SJCRH30 (cell line): Measurements from ENCODE around the gene RTN3. TPM values are rescaled to one million over a fixed set of nuclear protein-coding genes. Genes with fewer than 3 reads are reported as not detected.
"Not testable (repeated sequence)": the region's sequence is repeated elsewhere in the genome, so short reads cannot be mapped to it uniquely, and the experiment has no call there.

Experiments
- DNase-seq, 2 experiments: peaks; one replicate each; pipeline ENCODE4 v3.0.0-alpha.2; 2015 to 2020
- H3K27ac ChIP-seq: fragments of 250-450 bp; sonication (Bioruptor Pico); 2 replicates; pipeline ENCODE4 v1.5.1; 2020; ENCODE audit warnings: mild to moderate bottlenecking, moderate library complexity
- H3K27me3 ChIP-seq: fragments of 250-450 bp; sonication (Bioruptor Pico); 2 replicates; pipeline ENCODE4 v1.5.1; 2020; ENCODE audit warnings: mild to moderate bottlenecking, moderate library complexity
- H3K36me3 ChIP-seq: fragments of 250-450 bp; sonication (Bioruptor Pico); 2 replicates; pipeline ENCODE4 v1.5.1; 2020; ENCODE audit warnings: mild to moderate bottlenecking, moderate library complexity
- H3K4me1 ChIP-seq: fragments of 250-450 bp; sonication (Bioruptor Pico); 2 replicates; pipeline ENCODE4 v1.5.1; 2020; ENCODE audit warnings: mild to moderate bottlenecking, moderate library complexity
- H3K4me3 ChIP-seq: fragments of 250-450 bp; sonication (Bioruptor Pico); 2 replicates; pipeline ENCODE4 v1.5.1; 2020; ENCODE audit warnings: mild to moderate bottlenecking, moderate library complexity
- H3K9me3 ChIP-seq: fragments of 250-450 bp; sonication (Bioruptor Pico); replicated peaks from 2 replicates; pipeline ENCODE4 v1.5.1; 2020; ENCODE audit warnings: mild to moderate bottlenecking, moderate library complexity
- total RNA-seq: library from RNA; depleted of rRNA; stranded (reverse); fragments of >200 nt; shearing (Covaris generic); gene quantifications from 2 replicates; pipeline ENCODE4 v1.2.3, GENCODE V29; 2014

The RTN3 gene
- total RNA-seq, 1 experiment from 2014 or later = 70.2 TPM

DNA sequence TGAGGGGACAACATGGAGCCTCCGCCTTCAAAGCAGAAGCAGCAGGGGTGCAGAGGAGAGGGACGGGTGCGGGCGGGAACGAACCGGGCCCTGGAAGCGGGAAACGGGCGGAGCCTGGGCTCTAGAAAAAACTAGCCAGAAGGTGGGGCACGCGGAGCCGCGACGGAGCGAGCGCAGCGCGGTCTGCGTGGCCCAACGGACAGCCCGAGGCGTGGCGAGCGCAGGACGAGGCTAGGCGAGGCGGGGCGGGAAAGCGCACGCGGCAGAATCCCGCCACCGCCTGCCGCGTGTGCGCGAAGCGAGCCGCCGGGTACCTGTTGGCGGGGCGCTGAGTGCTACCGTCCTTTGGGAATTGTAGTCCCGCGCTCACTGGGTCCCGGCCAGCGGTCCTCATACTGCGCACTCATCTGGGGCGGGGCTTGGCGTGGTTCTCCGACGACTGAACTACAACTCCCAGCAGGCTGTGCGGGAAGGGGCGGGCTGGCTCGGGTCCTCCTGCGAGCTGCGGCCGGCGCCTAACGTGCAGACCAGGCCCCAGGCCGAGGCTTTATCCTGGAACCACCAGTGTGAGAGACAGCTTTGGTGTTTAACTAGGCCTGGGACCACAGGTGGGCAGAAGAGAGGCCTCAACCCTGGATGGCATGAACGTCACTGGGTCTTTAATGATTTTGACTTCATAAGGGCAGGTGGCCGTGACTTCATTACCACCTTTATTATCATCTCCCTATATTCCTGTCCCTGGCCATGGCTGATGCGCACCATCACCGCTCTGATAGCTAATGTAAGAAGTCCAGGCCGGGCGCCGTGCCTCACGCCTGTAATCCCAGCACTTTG, 9.8 kb upstream of the RTN3 start, which contains the start of gene ATL3:
Gene ATL3 (minus strand): TSS at position 55 of the 834 bp plus-strand sequence. CDS start 41 bp downstream, at position 14.
- no peaks in the 10 kb centered on the region for H3K36me3 ChIP-seq
- DNase-seq = peak; percentile 95 to 96
- no peaks in the 10 kb centered on the region for H3K9me3 ChIP-seq
- H3K27me3 ChIP-seq = no peaks in the 10 kb centered on the region
- peak within 1 kb of the TSS; percentile 72 for H3K4me3 ChIP-seq
- H3K27ac ChIP-seq = peak within 1 kb of the TSS; percentile 74
- peaks cover 5% of the 10 kb centered on the region; the same call in 1 of the 2 replicates for H3K4me1 ChIP-seq

DNA sequence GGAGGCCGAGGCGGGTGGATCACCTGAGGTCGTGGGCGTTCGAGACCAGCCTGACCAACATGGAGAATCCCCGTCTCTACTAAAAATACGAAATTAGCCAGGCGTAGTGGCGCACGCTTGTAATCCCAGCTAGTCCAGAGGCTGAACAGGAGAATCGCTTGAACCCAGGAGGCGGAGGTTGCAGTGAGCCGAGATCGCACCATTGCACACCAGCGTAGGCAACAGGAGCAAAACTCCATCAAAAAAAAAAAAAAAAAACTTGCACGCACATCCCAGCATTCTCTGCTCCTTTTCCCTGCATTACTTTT, 9.2 kb upstream of the RTN3 start:
- H3K4me3 ChIP-seq = no peak overlapping the region
- no peaks in the 10 kb centered on the region for H3K27me3 ChIP-seq
- no peak overlapping the region for H3K27ac ChIP-seq
- no peak for DNase-seq
- H3K4me1 ChIP-seq = peaks cover 5% of the 10 kb centered on the region; the same call in 1 of the 2 replicates
- H3K36me3 ChIP-seq = no peaks in the 10 kb centered on the region
- no peaks in the 10 kb centered on the region for H3K9me3 ChIP-seq

DNA sequence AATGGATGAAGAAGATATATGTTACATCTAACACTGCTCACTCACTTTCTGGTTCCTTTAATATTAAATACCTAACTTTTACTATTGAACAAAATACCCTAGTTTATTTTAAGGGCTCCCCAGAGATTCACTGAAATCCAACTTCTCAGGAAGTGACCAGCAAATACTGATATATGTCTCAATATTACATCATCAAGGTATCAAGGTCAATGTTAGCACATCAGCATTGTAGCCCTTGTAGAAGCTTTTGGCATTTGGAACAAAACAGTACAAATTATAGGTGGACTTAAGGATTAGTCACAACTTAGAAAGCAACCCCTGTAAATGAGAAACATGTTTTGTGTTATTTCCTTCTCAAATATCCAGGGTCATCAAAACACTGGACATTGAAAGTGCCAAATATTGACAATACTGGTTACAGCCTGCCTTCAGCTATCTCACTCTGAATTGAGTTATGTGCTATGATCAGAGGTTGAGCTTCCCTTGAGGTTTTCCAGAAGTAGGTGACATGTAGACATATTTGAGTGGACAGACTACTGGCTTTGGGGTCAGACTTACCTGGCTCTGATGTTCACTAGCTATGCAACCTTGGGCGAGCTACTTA, 8.3 kb upstream of the RTN3 start:
- peaks cover 4% of the 10 kb centered on the region; the same call in 1 of the 2 replicates for H3K4me1 ChIP-seq
- no peak overlapping the region for H3K27ac ChIP-seq
- DNase-seq = no peak
- no peaks in the 10 kb centered on the region for H3K27me3 ChIP-seq
- H3K4me3 ChIP-seq = no peak overlapping the region
- no peaks in the 10 kb centered on the region for H3K36me3 ChIP-seq
- H3K9me3 ChIP-seq = no peaks in the 10 kb centered on the region

DNA sequence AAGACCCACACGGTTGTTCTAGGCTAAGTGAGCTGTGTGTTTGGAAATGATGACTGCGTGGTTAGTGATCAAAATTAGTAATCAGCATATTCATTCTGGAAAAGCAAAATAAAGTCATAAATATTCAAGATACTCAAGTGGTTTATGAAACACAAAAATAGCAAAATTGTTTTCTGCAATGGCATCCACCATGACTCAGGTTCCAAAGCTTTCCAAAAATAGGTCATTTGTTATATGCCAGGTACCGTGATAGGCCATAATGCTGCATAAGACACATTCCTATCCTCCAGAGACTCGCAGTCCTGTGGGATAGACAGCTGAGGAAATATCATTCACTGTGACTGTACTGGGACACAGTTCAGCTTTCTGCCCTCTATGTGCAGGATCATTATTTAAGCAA, 7.7 kb upstream of the RTN3 start:
- H3K36me3 ChIP-seq = no peaks in the 10 kb centered on the region
- H3K9me3 ChIP-seq = no peaks in the 10 kb centered on the region
- H3K4me1 ChIP-seq = no peaks in the 10 kb centered on the region
- no peak overlapping the region for H3K27ac ChIP-seq
- no peak overlapping the region for H3K4me3 ChIP-seq
- no peaks in the 10 kb centered on the region for H3K27me3 ChIP-seq
- DNase-seq = no peak

DNA sequence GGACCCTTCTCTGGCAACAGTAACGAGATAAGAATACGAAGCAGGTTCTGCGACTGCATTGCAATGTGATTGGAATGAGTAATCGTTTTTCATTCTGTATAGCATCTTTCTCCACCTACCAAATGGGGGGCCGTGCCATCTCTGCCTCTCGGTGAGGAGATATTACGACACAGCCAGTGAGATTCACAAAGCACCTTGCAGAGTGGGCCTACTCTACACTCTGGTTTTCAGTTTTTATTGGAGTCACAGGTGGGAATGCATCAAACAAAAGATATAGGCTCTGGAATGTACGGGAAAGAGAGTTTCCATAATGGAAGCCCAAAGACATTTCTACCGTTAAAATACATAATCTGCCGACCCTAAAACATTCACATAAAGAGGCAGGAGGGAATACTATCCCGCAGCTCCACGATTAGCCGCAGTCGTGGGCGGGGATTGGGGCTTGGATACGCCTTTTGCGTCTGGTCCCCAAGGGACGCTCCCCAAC, 423 bp upstream of the RTN3 start:
- no peak for DNase-seq
- Histone ChIP-seq H3K9me3 (no peaks in the 10 kb centered on the region), H3K36me3 (no peaks in the 10 kb centered on the region), H3K4me1 (peaks cover 5% of the 10 kb centered on the region; the same call in 1 of the 2 replicates), H3K4me3 (peak overlapping the region; percentile 80), H3K27me3 (no peaks in the 10 kb centered on the region), H3K27ac (no peak overlapping the region)

DNA sequence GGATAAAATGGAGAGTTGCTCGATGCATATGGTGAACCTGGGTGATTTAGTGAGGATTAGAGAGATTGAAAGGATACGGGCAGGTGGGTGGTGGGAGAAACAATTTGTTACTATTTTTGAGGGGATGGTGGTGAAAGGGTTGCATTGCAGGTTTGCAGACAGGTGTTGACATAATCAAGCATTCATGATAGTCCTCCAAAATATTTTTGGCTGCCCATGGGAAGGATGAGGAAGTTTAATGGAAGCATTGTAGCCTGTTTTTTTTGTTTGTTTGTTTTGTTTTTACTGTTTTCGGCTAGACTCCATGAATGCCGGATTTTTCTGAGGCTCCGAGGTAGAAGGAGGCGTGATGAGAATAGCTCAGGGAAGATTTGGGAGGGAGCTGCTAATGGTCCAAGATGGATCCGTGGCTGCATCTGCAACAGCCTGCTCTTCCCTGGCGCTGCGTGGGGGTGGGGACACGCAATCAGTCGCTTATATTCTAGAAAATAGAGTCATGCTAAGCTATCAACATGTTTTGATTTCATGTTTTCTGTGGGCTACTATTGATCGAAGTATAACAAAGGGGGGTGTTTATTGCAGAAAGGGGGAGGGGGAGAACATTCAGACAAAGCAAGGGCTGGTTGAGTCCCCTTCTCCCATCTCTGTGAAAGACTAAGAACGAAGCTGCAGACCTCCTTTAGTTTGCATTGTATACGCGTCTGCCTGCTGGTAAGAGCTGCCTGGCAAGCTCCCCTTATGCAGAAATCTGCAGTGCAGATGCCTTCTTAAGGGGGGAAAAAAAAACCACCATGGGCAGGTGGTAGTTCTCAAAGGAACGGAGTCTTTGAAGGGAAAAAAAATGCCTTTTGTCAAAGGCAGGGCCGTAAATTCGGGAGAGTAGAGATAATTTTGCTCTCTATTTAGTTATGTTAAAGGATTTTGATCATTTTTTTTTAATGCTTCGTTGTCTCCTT, 1.0 kb downstream of the RTN3 start:
- Histone ChIP-seq H3K36me3 (no peaks in the 10 kb centered on the region), H3K27ac (peak overlapping the region; percentile 58), H3K4me3 (peak overlapping the region; percentile 80), H3K27me3 (no peaks in the 10 kb centered on the region), H3K9me3 (no peaks in the 10 kb centered on the region), H3K4me1 (peaks cover 5% of the 10 kb centered on the region; the same call in 1 of the 2 replicates)
- DNase-seq = peak; percentile 11 to 44

DNA sequence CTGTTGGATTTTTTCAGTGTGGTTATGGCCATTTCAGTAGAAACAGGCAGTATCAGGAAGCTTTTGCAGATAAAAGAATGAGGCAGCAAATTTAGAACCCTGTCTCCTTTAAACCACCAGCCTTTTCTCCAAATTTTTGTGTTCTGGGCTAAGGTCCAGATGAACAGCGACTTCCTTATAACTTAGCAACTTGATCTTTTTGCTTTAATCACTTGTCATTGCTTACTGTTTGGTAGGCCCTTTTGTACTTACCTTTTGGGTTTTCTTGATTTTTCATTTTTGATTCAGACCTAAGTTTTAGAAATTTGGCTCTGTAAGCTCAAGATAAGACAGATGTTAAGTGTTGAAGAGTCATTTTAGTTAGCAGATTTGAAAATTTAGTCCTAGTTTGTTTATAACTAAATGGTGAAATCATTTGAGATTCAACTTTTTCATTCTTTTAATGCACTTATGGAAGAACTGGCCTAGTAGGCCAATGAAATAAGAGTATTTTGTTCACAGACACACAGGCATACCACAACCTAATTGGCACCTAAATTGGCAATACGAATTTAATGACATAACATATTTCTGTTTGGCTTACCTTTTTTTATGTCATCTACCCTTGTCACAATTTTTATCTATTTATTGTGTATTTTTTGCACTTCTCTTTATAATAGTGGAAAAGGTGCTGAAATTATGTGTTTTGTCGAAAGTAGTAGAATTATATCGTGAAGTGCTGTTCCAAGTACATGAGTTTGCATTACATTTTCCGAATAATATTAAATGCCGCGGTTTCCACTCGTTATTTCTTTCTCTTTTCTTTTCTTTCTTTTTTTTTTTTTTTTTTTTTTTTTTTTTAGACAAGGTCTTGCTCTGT, 2.1 kb downstream of the RTN3 start:
- Histone ChIP-seq H3K27ac (no peak overlapping the region), H3K36me3 (no peaks in the 10 kb centered on the region), H3K9me3 (no peaks in the 10 kb centered on the region), H3K27me3 (no peaks in the 10 kb centered on the region), H3K4me1 (peaks cover 5% of the 10 kb centered on the region; the same call in 1 of the 2 replicates), H3K4me3 (peak overlapping the region; percentile 80)
- DNase-seq = no peak

DNA sequence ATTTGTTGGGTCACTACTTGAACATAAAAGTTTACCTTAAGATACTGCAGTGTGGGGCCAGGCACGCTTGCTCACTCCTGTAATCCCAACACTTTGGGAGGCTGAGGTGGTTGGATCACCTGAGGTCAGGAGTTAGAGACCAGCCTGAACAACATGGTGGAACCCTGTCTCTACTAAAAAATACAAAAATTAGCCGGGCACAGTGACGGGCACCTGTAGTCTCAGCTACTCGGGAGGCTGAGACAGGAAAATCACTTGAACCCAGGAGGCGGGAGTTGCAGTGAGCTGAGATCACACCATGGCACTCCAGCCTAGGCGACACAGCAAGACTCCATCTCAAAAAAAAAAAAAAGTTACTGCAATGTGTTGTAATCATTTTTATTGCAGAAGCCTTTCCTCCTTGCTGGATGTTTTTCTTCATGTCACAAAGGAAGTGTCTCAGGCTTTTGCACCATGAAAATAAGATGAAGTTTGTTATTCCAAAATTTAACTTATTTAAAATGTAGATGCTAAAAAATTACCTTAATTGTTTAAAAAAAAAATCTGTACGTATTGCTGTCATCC, 3.9 kb downstream of the RTN3 start:
- H3K9me3 ChIP-seq, H3K4me1 ChIP-seq, H3K36me3 ChIP-seq, H3K27me3 ChIP-seq, H3K27ac ChIP-seq, H3K4me3 ChIP-seq, DNase-seq: not testable (repeated sequence)

DNA sequence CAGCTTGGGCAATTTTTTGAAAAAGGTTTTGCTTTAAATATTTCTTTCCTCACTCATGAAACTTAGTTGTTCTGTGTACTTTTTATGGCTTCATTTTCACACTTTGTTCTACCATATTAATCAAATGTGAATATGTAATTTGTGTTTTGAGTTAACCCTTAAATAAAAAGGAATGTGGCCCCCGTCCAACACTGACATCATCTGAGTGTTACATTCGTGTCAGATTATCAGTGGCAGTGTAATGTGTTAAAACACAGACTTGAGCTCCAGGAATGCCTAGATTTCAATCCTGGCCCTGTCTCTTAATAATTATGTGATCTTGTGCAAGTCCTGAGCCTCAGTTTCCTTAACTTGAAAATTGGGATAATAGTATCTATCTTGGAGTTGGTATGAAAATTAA, 5.6 kb downstream of the RTN3 start:
- DNase-seq = no peak
- Histone ChIP-seq H3K27me3 (no peaks in the 10 kb centered on the region), H3K9me3 (no peaks in the 10 kb centered on the region), H3K4me3 (no peak overlapping the region), H3K4me1 (peaks cover 5% of the 10 kb centered on the region; the same call in 1 of the 2 replicates), H3K36me3 (no peaks in the 10 kb centered on the region), H3K27ac (no peak overlapping the region)

DNA sequence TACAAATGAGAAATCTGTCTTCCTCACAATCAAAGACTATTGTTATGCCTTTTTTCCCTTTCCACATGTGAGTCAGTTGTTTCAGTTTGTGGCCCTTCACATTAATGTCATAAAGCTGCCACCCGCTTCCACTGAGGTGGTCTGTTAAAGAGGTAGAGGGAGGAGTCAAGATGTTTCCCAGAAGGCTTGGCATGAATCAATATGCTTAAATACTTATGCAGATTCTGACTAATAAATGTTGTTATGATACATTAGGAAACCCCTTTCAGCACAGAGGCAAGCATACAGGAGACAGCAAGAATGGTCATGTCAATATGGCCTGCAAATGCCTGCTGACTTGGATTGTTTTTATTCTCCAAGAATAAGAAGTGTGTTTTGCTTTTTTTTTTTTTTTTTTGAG, 6.5 kb downstream of the RTN3 start:
- Histone ChIP-seq H3K27me3 (no peaks in the 10 kb centered on the region), H3K36me3 (no peaks in the 10 kb centered on the region), H3K4me3 (no peak overlapping the region), H3K9me3 (no peaks in the 10 kb centered on the region), H3K4me1 (peaks cover 5% of the 10 kb centered on the region; the same call in 1 of the 2 replicates), H3K27ac (no peak overlapping the region)
- no peak for DNase-seq

DNA sequence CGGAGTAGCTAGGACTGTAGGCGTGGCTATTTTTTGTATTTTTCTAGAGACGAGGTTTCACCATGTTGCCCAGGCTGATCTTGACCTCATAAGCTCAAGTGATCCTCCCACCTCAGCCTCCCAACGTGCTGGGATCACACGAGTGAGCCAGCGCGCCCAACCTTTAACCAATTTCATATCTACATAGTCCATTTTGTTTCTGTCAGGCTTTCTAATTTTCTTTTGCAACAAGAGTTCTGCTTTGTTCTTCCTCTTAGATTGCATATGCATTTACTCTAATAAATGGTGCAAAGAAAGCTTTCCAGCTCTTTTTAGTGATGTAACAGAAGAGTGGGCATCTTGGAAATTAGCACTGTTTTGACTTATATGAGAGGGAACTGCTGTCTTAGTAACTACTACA, 13.3 kb downstream of the RTN3 start:
- Histone ChIP-seq H3K36me3 (no peaks in the 10 kb centered on the region), H3K27ac (no peak overlapping the region)

DNA sequence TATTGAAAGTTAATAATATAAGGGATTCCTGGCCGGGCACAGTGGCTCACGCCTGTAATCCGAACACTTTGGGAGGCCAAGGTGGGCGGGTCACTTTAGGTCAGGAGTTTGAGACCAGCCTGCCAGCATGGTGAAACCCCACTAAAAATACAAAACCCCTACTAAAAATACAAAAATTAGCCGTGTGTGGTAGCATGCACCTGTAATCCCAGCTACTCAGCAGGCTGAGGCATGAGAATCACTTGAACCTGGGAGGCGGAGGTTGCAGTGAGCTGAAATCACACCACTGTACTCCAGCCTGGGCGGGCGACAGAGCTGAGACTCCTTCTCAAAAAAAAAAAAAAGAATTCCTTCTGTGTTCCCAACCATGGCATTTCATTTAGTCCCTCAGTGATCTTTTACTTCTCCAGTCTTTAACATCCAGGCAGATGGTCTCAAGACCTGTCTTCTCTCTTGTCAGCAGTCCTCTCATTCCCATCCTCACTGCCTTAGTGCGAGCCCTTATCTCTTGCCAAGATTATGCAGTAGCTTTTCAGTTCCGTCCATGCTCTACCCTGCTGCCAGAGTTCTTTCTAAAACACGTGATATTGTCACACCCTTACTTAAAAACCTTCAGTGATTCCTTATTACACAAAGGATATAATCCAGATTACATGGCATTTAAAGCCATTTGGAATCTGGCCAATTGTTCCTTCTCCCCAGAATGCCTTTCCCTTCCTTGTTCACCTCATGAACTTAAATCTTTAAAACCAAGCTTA, 17.9 kb downstream of the RTN3 start:
- H3K27me3 ChIP-seq = no peaks in the 10 kb centered on the region
- DNase-seq = no peak
- H3K9me3 ChIP-seq = no peaks in the 10 kb centered on the region
- no peak overlapping the region for H3K4me3 ChIP-seq
- no peaks in the 10 kb centered on the region for H3K4me1 ChIP-seq
- H3K36me3 ChIP-seq = no peaks in the 10 kb centered on the region
- H3K27ac ChIP-seq = no peak overlapping the region

More for the DNA sequence above, 13.3 kb downstream of the RTN3 start:
- H3K4me3 ChIP-seq = no peak overlapping the region
- H3K4me1 ChIP-seq = no peaks in the 10 kb centered on the region
- H3K9me3 ChIP-seq = no peaks in the 10 kb centered on the region
- no peaks in the 10 kb centered on the region for H3K27me3 ChIP-seq
- DNase-seq = no peak

DNA sequence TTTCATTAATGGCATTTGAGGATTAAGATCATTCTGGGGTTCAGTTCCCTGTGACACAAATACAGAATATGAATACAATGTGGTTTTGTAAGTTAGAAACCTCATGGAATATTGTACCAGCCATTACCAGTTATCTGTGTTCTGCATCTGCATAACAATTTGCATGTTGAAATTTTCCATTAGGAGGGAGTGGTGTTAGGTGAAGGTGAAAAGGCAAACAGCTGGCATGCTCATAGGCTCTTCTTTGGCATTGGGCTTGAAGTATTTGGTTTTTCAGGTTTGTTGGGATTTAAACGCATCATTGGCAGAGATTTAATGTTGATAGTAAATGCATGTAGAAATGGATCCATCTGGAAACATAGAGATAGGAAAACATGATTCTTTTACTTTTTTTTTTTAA, 18.6 kb downstream of the RTN3 start:
- no peaks in the 10 kb centered on the region for H3K36me3 ChIP-seq
- no peak overlapping the region for H3K4me3 ChIP-seq
- no peaks in the 10 kb centered on the region for H3K9me3 ChIP-seq
- no peak overlapping the region for H3K27ac ChIP-seq
- H3K27me3 ChIP-seq = no peaks in the 10 kb centered on the region
- no peaks in the 10 kb centered on the region for H3K4me1 ChIP-seq
- DNase-seq = no peak
